ENCODE data around the gene TRAPPC12. TPM values are rescaled to one million over a fixed set of nuclear protein-coding genes. Genes with fewer than 3 reads are reported as not detected.

The TRAPPC12 gene
- total RNA-seq, 1 experiment from 2014 or later = 86.2 TPM

- Histone ChIP-seq H3K9me2 (replicated peaks; ENCODE audit: low read length) (no peaks in the 10 kb centered on the region), H4K20me1 (ENCODE audit: low read length) (no peaks in the 10 kb centered on the region), H3K36me3 (ENCODE audit: low read depth, low read length) (no peaks in the 10 kb centered on the region), H3K4me2 (ENCODE audit: low read length) (no peak overlapping the region), H3K27ac (ENCODE audit: low read length) (no peak overlapping the region), H3K4me3 (ENCODE audit: low read length) (no peak overlapping the region), H3K9ac (ENCODE audit: low read length) (no peak overlapping the region), H3K79me2 (ENCODE audit: low read length) (no peaks in the 10 kb centered on the region), H2AFZ (ENCODE audit: low read length) (no peak overlapping the region), H3K27me3 (ENCODE audit: low read length) (no peaks in the 10 kb centered on the region), H3K4me1 (ENCODE audit: insufficient read depth, low read length) (no peaks in the 10 kb centered on the region), H3F3A (ENCODE audit: low read length, unreplicated experiment) (no peaks in the 10 kb centered on the region), H3K9me3 (ENCODE audit: low read length) (no peaks in the 10 kb centered on the region)
- intact Hi-C loops (cut with micrococcal nuclease) = no loop called here
- TF ChIP-seq EZH2 (IDR thresholded peaks at IDR 0.05; ENCODE audit: low read length, unreplicated experiment) (no peak), EZH2phosphoT487 (IDR thresholded peaks at IDR 0.05; ENCODE audit: borderline replicate concordance, low read length) (no peak)
- TF ChIP-seq, protein P1, sequence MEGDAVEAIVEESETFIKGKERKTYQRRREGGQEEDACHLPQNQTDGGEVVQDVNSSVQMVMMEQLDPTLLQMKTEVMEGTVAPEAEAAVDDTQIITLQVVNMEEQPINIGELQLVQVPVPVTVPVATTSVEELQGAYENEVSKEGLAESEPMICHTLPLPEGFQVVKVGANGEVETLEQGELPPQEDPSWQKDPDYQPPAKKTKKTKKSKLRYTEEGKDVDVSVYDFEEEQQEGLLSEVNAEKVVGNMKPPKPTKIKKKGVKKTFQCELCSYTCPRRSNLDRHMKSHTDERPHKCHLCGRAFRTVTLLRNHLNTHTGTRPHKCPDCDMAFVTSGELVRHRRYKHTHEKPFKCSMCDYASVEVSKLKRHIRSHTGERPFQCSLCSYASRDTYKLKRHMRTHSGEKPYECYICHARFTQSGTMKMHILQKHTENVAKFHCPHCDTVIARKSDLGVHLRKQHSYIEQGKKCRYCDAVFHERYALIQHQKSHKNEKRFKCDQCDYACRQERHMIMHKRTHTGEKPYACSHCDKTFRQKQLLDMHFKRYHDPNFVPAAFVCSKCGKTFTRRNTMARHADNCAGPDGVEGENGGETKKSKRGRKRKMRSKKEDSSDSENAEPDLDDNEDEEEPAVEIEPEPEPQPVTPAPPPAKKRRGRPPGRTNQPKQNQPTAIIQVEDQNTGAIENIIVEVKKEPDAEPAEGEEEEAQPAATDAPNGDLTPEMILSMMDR (conservative IDR thresholded peaks at IDR 0.05; ENCODE audit: low read depth, low read length) = no peak
- ATAC-seq (no peak), DNase-seq (no peak)
- CTCF ChIA-PET = no interaction called here
- no TSS peak for BruUV-seq (replicated peaks)
- POLR2A ChIA-PET (ENCODE audit: unreplicated experiment) = no interaction called here
These were observed 105.7 kb downstream of the TRAPPC12 start for GRCh38 chr2:3485166-3485565.

DNA sequence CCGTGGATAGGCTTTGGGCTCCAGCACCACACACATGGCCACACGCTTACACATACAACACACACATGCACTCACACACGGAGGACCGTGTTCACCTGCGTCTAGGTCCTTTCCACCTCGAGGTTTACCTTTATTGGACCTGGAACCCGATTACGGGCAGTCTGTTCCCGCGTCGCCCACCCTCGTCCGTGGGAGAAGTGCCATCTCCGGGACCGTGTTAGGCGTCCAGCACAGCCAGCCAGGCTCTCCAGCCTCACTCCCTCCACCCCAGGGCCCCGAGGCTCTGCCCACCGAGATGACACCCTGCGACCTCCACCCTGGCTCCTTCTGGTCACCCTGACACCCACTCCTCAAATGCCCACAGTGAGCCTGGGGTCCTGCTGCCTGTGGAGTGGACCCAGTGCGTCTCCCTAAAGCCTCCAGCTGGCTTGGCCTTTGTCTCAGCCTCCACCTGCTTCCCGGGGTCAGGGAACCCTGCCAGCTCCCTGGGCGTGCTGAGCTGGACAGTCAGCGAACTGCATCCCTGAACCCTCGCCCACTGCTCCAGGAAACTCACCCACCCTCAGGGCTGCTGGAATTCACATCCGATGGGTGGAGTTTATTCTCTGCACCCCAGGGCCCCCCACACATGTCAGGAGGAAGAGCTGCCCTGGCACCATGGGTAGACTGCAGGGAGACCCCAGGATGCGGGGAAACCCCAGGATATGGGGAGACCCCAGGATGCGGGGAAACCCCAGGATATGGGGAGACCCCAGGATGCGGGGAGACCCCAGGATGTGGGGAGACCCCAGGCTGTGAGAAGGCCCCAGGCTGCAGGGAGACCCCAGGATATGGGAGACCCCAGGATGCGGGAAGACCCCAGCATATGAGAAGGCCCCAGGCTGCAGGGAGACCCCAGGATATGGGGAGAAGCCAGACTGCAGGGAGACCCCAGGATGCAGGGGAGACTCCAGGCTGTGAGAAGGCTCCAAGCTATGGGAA, 106.8 kb downstream of the TRAPPC12 start:
- POLR2A ChIA-PET (ENCODE audit: unreplicated experiment) = no interaction called here
- Histone ChIP-seq H4K20me1 (ENCODE audit: low read length) (no peaks in the 10 kb centered on the region), H3F3A (ENCODE audit: low read length, unreplicated experiment) (no peaks in the 10 kb centered on the region), H3K4me1 (ENCODE audit: insufficient read depth, low read length) (no peaks in the 10 kb centered on the region), H3K27me3 (ENCODE audit: low read length) (no peaks in the 10 kb centered on the region), H3K36me3 (ENCODE audit: low read depth, low read length) (no peaks in the 10 kb centered on the region), H3K79me2 (ENCODE audit: low read length) (no peaks in the 10 kb centered on the region), H2AFZ (ENCODE audit: low read length) (no peak overlapping the region), H3K4me3 (ENCODE audit: low read length) (no peak overlapping the region), H3K4me2 (ENCODE audit: low read length) (no peak overlapping the region), H3K27ac (ENCODE audit: low read length) (no peak overlapping the region), H3K9me3 (ENCODE audit: low read length) (no peaks in the 10 kb centered on the region), H3K9ac (ENCODE audit: low read length) (no peak overlapping the region), H3K9me2 (replicated peaks; ENCODE audit: low read length) (no peaks in the 10 kb centered on the region)
- DNase-seq = no peak
- BruUV-seq (replicated peaks) = no TSS peak
- TF ChIP-seq EZH2phosphoT487 (IDR thresholded peaks at IDR 0.05; ENCODE audit: borderline replicate concordance, low read length) (no peak), EZH2 (IDR thresholded peaks at IDR 0.05; ENCODE audit: low read length, unreplicated experiment) (no peak)
- TF ChIP-seq, protein P1 (conservative IDR thresholded peaks at IDR 0.05; ENCODE audit: low read depth, low read length) = no peak
- intact Hi-C loops (cut with micrococcal nuclease) = no loop called here
- ATAC-seq = no peak
- CTCF ChIA-PET = no interaction called here

DNA sequence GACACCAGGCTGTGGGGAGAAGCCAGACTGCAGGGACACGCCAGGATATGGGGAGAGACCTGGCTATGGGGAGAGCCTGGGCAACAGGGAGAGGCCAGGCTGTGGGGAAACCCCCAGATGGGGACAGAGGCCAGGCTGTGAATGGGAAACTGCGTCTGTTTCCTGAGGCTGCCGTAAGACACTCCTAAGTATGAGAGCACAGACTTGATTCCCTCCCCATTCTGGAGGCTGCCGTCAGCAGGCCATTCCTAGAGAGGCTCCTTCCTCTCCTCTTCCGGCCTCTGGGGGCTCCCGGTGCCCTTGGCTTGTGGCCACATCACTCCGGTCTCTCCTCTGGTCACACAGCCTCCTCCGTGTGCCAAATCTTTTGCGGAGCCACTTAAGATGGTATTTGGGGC, 107.5 kb downstream of the TRAPPC12 start:
- TF ChIP-seq, protein P1 (conservative IDR thresholded peaks at IDR 0.05; ENCODE audit: low read depth, low read length) = no peak
- TF ChIP-seq EZH2 (IDR thresholded peaks at IDR 0.05; ENCODE audit: low read length, unreplicated experiment) (no peak), EZH2phosphoT487 (IDR thresholded peaks at IDR 0.05; ENCODE audit: borderline replicate concordance, low read length) (no peak)
- no peaks in the 10 kb centered on the region for H3K36me3 ChIP-seq (ENCODE audit: low read depth, low read length)
- no peaks in the 10 kb centered on the region for H3K4me1 ChIP-seq (ENCODE audit: insufficient read depth, low read length)
- no peaks in the 10 kb centered on the region for H3K79me2 ChIP-seq (ENCODE audit: low read length)
- ChIA-PET CTCF (no interaction called here), POLR2A (ENCODE audit: unreplicated experiment) (no interaction called here)
- H2AFZ ChIP-seq (ENCODE audit: low read length) = no peak overlapping the region
- no peak overlapping the region for H3K4me3 ChIP-seq (ENCODE audit: low read length)
- H3K9ac ChIP-seq (ENCODE audit: low read length) = no peak overlapping the region
- no peaks in the 10 kb centered on the region for H3K27me3 ChIP-seq (ENCODE audit: low read length)
- H3F3A ChIP-seq (ENCODE audit: low read length, unreplicated experiment) = no peaks in the 10 kb centered on the region
- no peaks in the 10 kb centered on the region for H3K9me3 ChIP-seq (ENCODE audit: low read length)
- no peak overlapping the region for H3K27ac ChIP-seq (ENCODE audit: low read length)
- ATAC-seq (no peak), DNase-seq (no peak)
- no TSS peak for BruUV-seq (replicated peaks)
- no peaks in the 10 kb centered on the region for H3K9me2 ChIP-seq (replicated peaks; ENCODE audit: low read length)
- intact Hi-C loops (cut with micrococcal nuclease) = no loop called here
- no peak overlapping the region for H3K4me2 ChIP-seq (ENCODE audit: low read length)
- H4K20me1 ChIP-seq (ENCODE audit: low read length) = no peaks in the 10 kb centered on the region

All from PC-3 (cell line).